ENCODE results near the gene IL3RA.
"Not testable (repeated sequence)": the region's sequence is repeated elsewhere in the genome, so short reads cannot be mapped to it uniquely, and the experiment has no call there.

The IL3RA gene

DNA sequence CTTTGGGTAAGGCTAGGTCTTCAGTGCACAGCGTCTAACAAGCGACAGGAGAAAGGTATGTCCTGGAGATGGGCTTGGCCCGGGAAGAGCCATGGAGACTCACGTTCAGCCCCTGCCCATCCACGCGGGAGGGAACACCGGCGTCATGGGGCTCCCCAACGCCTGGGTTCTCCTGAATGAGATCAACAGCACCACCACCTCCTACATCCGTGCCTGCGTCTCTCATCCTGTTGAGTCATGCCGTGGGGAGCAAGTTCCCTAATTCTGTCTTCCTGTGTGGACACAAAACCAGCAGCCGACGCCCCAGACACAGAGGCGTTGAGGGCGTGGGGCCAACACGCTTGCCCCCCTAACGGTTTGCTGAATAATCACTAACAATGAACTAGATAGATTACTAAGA, 20.1 kb upstream of the IL3RA start:
- no peak for TF ChIP-seq CTCF (IDR thresholded peaks at IDR 0.05; ENCODE audit: borderline replicate concordance, insufficient read depth, low read depth, low read length)
- no peak overlapping the region for H3K4me3 ChIP-seq (ENCODE audit: low read depth, low read length)

DNA sequence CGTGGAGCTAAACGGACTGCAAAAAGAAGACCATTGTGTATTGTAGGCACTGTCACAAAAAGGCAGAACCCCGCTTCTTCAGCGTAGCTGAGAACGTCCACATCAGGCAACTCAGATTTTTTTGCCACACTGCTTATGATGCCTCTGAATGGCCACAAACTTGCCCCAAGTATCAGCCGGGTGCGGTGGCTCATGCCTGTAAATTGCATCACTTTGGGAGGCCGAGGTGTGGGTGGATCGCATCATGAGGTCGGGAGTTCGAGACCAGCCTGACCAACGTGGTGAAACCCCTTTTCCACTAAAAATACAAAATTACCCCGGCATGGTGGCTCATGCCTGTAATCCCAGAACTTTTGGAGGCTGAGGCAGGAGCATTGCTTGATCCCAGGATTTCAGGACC, 14.9 kb upstream of the IL3RA start:
- no peak overlapping the region for H3K4me3 ChIP-seq (ENCODE audit: low read depth, low read length)
- TF ChIP-seq CTCF (IDR thresholded peaks at IDR 0.05; ENCODE audit: borderline replicate concordance, insufficient read depth, low read depth, low read length), result no peak

DNA sequence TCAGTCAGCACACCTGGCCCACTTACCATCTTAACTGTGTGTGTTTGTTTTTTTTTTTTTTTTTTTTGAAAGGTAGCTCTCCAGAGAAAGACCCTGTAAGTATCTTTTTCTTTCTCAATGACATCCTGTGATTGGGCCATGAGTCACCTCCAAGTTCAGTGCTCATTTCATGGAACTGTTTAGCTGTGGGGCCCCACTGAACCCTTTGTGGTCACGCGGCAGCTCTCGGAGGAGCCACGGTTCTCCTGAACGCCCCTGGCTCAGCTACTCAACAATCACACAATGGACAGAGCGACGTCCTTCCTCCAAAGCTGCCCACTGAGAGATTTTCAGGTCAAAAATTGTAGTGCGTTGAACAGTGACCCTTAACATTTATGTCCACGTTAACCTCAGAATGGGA, 14.2 kb upstream of the IL3RA start:
- TF ChIP-seq CTCF (IDR thresholded peaks at IDR 0.05; ENCODE audit: borderline replicate concordance, insufficient read depth, low read depth, low read length), result no peak

DNA sequence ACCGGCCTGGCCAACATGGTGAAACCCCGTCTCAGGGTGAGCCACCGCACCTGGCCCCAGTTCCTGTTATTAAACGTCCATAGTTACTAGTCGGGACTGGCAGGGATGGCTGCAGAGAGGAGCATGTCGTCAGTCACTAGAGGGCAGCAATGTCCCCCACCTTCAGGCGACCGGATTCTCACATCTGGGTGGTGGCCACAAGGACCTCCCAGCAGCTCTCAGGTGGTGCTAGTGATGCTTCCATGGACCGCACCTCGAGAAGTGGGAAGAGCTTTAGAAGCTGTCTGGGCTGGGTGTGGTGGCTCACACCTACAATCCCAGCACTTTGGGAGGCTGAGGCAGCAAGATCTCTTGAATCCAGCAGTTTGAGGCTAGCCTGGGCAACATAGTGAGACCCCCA, 13.3 kb upstream of the IL3RA start:
- peak; percentile 68 for TF ChIP-seq CTCF (IDR thresholded peaks at IDR 0.05; ENCODE audit: borderline replicate concordance, insufficient read depth, low read depth, low read length)
- no peak overlapping the region for H3K4me3 ChIP-seq (ENCODE audit: low read depth, low read length)

More for the DNA sequence above, 14.2 kb upstream of the IL3RA start:
- H3K4me3 ChIP-seq (ENCODE audit: low read depth, low read length), result no peak overlapping the region

DNA sequence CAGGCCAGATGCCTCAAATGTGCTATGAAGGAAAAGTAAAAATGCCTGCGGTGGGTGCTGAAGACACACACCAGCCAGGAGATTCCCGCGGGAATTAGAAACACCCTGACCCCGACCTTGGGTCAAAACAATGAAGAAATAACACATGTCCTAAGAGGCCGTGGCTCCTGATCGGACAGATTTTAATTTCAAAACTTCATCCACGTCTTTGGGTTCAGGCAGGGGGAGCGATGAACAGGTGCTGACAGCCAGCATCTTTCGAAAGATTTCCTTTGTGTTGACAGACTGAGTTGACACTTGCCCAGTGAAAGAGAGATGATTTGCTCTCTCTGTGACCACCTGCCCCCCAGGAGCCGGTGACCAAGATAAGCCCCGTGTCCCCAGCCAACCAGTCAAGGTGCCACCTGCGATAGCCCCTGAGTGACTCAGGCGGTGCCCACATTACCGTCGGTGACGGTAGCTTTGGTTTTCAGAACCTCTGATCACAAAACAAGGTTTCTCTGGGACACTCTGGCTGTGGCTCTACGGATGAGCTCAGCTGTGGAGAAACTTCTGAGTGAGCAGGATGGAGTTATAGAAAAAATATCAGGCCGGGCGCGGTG, 11.0 kb upstream of the IL3RA start:
- no peak overlapping the region for H3K4me3 ChIP-seq (ENCODE audit: low read depth, low read length)
- TF ChIP-seq CTCF (IDR thresholded peaks at IDR 0.05; ENCODE audit: borderline replicate concordance, insufficient read depth, low read depth, low read length), result no peak

DNA sequence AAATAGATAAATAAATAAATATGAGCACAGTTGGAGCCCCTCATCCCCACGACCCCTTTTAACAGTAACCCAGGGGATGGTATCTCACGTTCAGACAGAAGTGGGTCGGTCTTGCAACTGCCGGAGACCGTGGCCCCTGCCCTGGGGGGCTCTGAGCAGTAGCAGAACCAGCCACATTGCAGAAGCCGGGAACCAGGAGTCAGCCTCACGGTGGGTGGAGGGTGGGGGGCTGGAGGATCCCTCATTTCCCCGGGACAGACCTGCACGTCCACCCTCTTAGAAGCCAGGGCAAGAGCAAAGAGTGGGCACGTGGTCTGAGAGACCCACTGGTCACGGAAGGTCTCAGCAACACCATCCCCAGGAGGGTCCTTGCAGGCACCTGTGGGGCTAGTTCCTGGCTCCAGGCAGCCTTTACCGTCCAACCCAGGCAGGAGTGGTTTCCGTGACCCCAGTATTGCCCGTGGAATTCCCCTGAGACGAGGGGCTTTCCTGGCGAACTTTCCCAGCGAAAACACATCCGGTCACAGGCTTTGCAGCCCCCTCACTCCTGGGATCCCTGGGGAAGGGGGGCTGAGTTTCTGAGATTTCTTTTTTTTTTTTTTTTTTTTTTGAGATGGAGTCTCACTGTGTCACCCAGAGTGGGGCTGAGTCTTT, 8.8 kb upstream of the IL3RA start:
- no peak for TF ChIP-seq CTCF (IDR thresholded peaks at IDR 0.05; ENCODE audit: borderline replicate concordance, insufficient read depth, low read depth, low read length)
- H3K4me3 ChIP-seq (ENCODE audit: low read depth, low read length), result no peak overlapping the region

- TF ChIP-seq CTCF (IDR thresholded peaks at IDR 0.05; ENCODE audit: borderline replicate concordance, insufficient read depth, low read depth, low read length), result no peak
- H3K4me3 ChIP-seq (ENCODE audit: low read depth, low read length), result no peak overlapping the region
Observed at GRCh38 chrX:1330605-1331004, 6.0 kb upstream of the IL3RA start.

- not testable (repeated sequence) for H3K4me3 ChIP-seq (ENCODE audit: low read depth, low read length)
Observed at GRCh38 chrX:1332433-1332832, 4.2 kb upstream of the IL3RA start.

All from GM12875 (cell line).